K562 (cell line): ENCODE measurements around the gene TTC38.

Source experiments
- CTCF ChIP-seq, 3 experiments: IDR thresholded peaks in 2 of 3; conservative IDR thresholded peaks in 1 of 3; 2 replicates each; pipeline ENCODE4 v1.5.1; 2011 to 2012; ENCODE audit warnings: low read length in 3 of 3, mild to moderate bottlenecking in 3 of 3, control low read depth in 2 of 3, improper control_type of control experiment in 1 of 3, inconsistent platforms in 1 of 3, low read depth in 1 of 3, mixed read lengths in 1 of 3, moderate library complexity in 1 of 3; ENCODE audit not compliant: insufficient read depth in 2 of 3
- ERF ChIP-seq: fragments of 450-650 bp; formaldehyde crosslinking; IDR thresholded peaks from 2 replicates; pipeline ENCODE4 v1.4.0; 2020; ENCODE audit warnings: mild to moderate bottlenecking, mixed read lengths
- NFXL1 ChIP-seq: fragments of 450-650 bp; formaldehyde crosslinking; IDR thresholded peaks from 2 replicates; pipeline ENCODE4 v1.4.0; 2021; ENCODE audit warnings: mild to moderate bottlenecking
- SPI1 ChIP-seq: IDR thresholded peaks from 2 replicates; pipeline ENCODE4 v1.6.1; 2011; ENCODE audit warnings: low read depth, low read length, control low read depth, borderline replicate concordance
- TCF7L2 ChIP-seq: fragments of 150-350 bp; IDR thresholded peaks from 2 replicates; pipeline ENCODE4 v1.6.1; 2016; ENCODE audit warnings: low read depth, mild to moderate bottlenecking, low read length, moderate library complexity
- ZNF282 ChIP-seq: sonication (generic); formaldehyde crosslinking; IDR thresholded peaks from 2 replicates; pipeline ENCODE4 v1.8.1; 2023; ENCODE audit warnings: missing genetic modification reagents

GRCh38 chr22:46244771-46245170, 23.0 kb upstream of the TTC38 start:
- TF ChIP-seq ZNF282 (CRISPR knock-in tag), result no peak
- TF ChIP-seq NFXL1 (CRISPR knock-in tag), result no peak
- TF ChIP-seq SPI1, result no peak
- no peak for TF ChIP-seq TCF7L2
- no peak for TF ChIP-seq CTCF (IDR thresholded peaks at IDR 0.05 in 2 of 3, conservative IDR thresholded peaks at IDR 0.05 in 1 of 3; ENCODE audit: insufficient read depth in 2 of 3, low read depth in 1 of 3, low read length in 3 of 3)
- no peak for TF ChIP-seq ERF (CRISPR knock-in tag)
